SU-DHL-6 (cell line): ENCODE results near the gene DCDC2.
"Not testable (repeated sequence)": the region's sequence is repeated elsewhere in the genome, so short reads cannot be mapped to it uniquely, and the experiment has no call there.

ENCODE experiments used
- H2AFZ ChIP-seq: fragments of 200-600 bp; sonication (generic); 2 replicates; pipeline ENCODE4 v1.6.1; 2014; ENCODE audit warnings: low read depth, mild to moderate bottlenecking, moderate library complexity, mixed read lengths, antibody characterized with exemption, low read length; ENCODE audit not compliant: severe bottlenecking
- H3F3A ChIP-seq: fragments of 200-600 bp; shearing (Covaris generic); 2 replicates; pipeline ENCODE4 v1.6.0; 2016; ENCODE audit warnings: antibody characterized with exemption, mild to moderate bottlenecking; ENCODE audit not compliant: insufficient read depth
- H3K27ac ChIP-seq: fragments of 200-600 bp; sonication (generic); 2 replicates; pipeline ENCODE4 v1.5.1; 2016; ENCODE audit warnings: low read depth, mild to moderate bottlenecking, low read length, moderate library complexity, mixed read lengths
- H3K27me3 ChIP-seq: fragments of 200-600 bp; sonication (generic), shearing (Covaris generic); 2 replicates; pipeline ENCODE4 v1.6.0; 2014; ENCODE audit warnings: mild to moderate bottlenecking, low read length
- H3K36me3 ChIP-seq: fragments of 200-600 bp; sonication (generic); 2 replicates; pipeline ENCODE4 v1.6.1; 2014; ENCODE audit warnings: mild to moderate bottlenecking, low read length, mixed read lengths
- H3K4me2 ChIP-seq: fragments of 300-600, 200-600 bp; shearing (Covaris generic), sonication (generic); 2 replicates; pipeline ENCODE4 v1.6.0; 2014; ENCODE audit warnings: low read length, low read depth, mild to moderate bottlenecking; ENCODE audit not compliant: poor library complexity, severe bottlenecking
- H3K4me3 ChIP-seq: fragments of 200-600 bp; sonication (generic); 2 replicates; pipeline ENCODE4 v1.5.1; 2014; ENCODE audit warnings: antibody characterized with exemption, low read length, mild to moderate bottlenecking, mixed read lengths; ENCODE audit not compliant: insufficient read depth, poor library complexity, severe bottlenecking
- H3K79me2 ChIP-seq: fragments of 200-600 bp; sonication (generic); 2 replicates; pipeline ENCODE4 v1.6.1; 2014; ENCODE audit warnings: mild to moderate bottlenecking, low read length, moderate library complexity; ENCODE audit not compliant: insufficient read depth
- H3K9ac ChIP-seq: fragments of 200-600 bp; sonication (generic); 2 replicates; pipeline ENCODE4 v1.7.0; 2014; ENCODE audit warnings: mild to moderate bottlenecking, low read length
- H3K9me2 ChIP-seq: fragments of 200-600 bp; sonication (generic); replicated peaks from 2 replicates; pipeline ENCODE4 v1.6.1; 2014; ENCODE audit warnings: low read length; ENCODE audit not compliant: insufficient read depth
- H3K9me3 ChIP-seq: fragments of 200-600 bp; sonication (generic); 2 replicates; pipeline ENCODE4 v1.6.1; 2014; ENCODE audit warnings: low read length, mixed read lengths; ENCODE audit not compliant: insufficient read depth
- H4K20me1 ChIP-seq: fragments of 200-600 bp; sonication (generic); 2 replicates; pipeline ENCODE4 v1.6.1; 2014; ENCODE audit warnings: low read depth, mild to moderate bottlenecking, antibody characterized with exemption, low read length, moderate library complexity, mixed read lengths
- EZH2phosphoT487 ChIP-seq: fragments of 200-600 bp; sonication (generic), shearing (Covaris generic); conservative IDR thresholded peaks from 2 replicates; pipeline ENCODE4 v1.6.1; 2018; ENCODE audit warnings: mild to moderate bottlenecking, antibody characterized with exemption, low read length, moderate library complexity, mixed read lengths
- TF ChIP-seq, protein P1 (sequence below): fragments of 200-600 bp; sonication (generic); IDR thresholded peaks from one replicate; pipeline ENCODE4 v1.5.1; 2017; ENCODE audit warnings: antibody characterized with exemption, mild to moderate bottlenecking, low read length, moderate library complexity; ENCODE audit not compliant: insufficient read depth, poor library complexity, severe bottlenecking

Gene DCDC2

DNA sequence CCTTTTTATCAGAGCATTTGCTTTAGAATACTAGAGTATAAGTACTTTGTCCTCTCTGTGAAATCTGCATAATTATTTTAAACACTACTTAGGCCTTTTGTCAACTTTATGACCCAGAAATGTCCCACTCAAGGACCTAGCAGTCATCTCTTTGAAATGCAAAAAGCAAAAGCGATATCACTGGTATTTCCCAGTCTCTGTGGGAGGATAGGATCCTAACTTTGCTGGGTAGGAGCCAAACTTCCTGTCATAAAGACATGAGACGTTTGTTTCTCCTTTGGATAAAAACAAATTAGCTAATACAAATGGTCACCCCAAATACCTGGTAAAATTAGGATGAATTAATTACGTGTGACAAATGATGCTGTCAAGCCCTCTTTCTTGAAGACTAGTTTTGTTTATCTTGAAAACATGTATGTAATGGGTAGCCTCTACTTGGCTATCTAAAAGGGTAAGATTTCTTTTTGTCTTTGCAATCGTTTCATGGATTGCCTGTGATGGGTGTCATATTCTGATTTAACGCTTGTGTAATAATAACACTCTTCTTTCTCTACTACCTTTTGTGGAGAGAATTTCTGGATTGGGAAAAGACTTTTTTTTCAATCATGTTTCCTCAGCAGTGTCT lies 36.2 kb downstream of the DCDC2 start:
- Histone ChIP-seq H3K4me2 (no peak overlapping the region), H3K27ac (no peak overlapping the region), H3K36me3 (no peaks in the 10 kb centered on the region), H2AFZ (no peak overlapping the region), H3K9me2 (no peaks in the 10 kb centered on the region), H3F3A (no peaks in the 10 kb centered on the region), H3K27me3 (no peaks in the 10 kb centered on the region), H3K9me3 (no peaks in the 10 kb centered on the region), H3K9ac (no peak overlapping the region), H3K79me2 (no peaks in the 10 kb centered on the region), H4K20me1 (no peaks in the 10 kb centered on the region), H3K4me3 (no peak overlapping the region)
- TF ChIP-seq, protein P1, sequence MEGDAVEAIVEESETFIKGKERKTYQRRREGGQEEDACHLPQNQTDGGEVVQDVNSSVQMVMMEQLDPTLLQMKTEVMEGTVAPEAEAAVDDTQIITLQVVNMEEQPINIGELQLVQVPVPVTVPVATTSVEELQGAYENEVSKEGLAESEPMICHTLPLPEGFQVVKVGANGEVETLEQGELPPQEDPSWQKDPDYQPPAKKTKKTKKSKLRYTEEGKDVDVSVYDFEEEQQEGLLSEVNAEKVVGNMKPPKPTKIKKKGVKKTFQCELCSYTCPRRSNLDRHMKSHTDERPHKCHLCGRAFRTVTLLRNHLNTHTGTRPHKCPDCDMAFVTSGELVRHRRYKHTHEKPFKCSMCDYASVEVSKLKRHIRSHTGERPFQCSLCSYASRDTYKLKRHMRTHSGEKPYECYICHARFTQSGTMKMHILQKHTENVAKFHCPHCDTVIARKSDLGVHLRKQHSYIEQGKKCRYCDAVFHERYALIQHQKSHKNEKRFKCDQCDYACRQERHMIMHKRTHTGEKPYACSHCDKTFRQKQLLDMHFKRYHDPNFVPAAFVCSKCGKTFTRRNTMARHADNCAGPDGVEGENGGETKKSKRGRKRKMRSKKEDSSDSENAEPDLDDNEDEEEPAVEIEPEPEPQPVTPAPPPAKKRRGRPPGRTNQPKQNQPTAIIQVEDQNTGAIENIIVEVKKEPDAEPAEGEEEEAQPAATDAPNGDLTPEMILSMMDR, result no peak
- TF ChIP-seq EZH2phosphoT487, result no peak

DNA sequence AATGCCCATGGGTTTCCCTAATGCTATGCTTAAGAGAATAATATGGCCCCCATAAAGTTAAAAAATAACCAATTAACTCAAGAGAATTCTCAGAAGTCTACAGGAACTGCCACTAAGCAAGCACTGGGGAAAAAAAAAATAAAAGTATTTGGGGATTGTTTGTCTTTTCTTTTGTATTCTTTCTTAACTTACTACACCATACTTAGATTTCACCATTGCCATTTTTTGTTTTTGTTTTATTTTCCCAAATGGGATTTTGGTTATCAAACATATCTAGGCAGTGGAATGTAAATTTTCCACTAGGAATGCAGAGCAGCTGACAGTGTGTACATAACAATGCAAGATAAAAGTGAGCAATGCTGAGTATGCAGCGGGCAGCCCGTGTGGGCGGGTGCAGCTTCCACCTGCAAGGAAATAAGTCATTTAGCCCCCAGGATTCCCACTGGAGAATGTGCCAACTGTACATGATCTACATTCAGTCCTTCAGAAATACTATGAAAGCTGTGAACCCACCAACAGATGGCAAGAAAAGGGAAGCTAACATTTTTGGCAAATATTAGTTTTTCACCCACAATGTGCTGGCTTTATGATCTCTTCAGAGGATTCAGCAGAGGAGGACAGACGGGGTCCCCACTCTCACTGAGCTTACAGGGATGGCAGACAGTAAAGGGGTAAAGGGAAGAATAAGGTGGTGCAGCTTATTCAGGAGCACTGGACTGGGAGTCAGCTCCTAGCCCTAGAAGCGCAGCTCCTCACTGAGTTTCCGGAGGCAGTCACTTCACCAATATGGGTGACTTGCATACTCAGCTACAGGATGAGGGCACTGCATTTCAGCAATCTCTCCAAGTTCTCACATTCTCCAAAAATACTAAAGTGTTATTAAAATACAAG lies 44.4 kb downstream of the DCDC2 start:
- 0 out of 2 replicates have a peak, but pooled peaks cover 5% of the 10 kb centered on the region for H3K27me3 ChIP-seq
- no peaks in the 10 kb centered on the region for H3F3A ChIP-seq
- no peak for TF ChIP-seq EZH2phosphoT487
- TF ChIP-seq, protein P1, result no peak
- no peak overlapping the region for H3K9ac ChIP-seq
- H4K20me1 ChIP-seq, result no peaks in the 10 kb centered on the region
- no peaks in the 10 kb centered on the region for H3K9me2 ChIP-seq
- H3K36me3 ChIP-seq, result no peaks in the 10 kb centered on the region
- no peaks in the 10 kb centered on the region for H3K79me2 ChIP-seq
- peaks cover 5% of the 10 kb centered on the region; the same call in 1 of the 2 replicates for H3K9me3 ChIP-seq
- no peak overlapping the region for H3K4me2 ChIP-seq
- H3K27ac ChIP-seq, result no peak overlapping the region
- no peak overlapping the region for H3K4me3 ChIP-seq
- H2AFZ ChIP-seq, result no peak overlapping the region

DNA sequence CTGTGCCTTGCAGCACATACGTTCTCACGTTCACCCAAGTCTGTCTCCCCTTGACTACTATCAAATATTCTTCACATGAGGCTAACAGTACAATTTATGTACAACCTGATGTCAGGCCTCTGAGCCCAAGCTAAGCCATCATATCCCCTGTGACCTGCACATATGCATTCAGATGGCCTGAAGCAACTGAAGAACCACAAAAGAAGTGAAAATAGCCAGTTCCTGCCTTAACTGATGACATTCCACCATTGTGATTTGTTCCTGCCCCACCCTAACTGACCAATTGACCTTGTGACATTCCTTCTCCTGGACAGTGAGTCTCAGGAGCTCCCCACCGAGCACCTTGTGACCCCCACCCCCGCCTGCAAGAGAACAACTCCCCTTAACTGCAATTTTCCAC lies 46.1 kb downstream of the DCDC2 start:
- not testable (repeated sequence) for H3K9me2 ChIP-seq, H3K4me3 ChIP-seq, H3K9me3 ChIP-seq, H3K27me3 ChIP-seq, H3K79me2 ChIP-seq, H3F3A ChIP-seq, H4K20me1 ChIP-seq, H2AFZ ChIP-seq, H3K36me3 ChIP-seq, H3K4me2 ChIP-seq, H3K9ac ChIP-seq, H3K27ac ChIP-seq

DNA sequence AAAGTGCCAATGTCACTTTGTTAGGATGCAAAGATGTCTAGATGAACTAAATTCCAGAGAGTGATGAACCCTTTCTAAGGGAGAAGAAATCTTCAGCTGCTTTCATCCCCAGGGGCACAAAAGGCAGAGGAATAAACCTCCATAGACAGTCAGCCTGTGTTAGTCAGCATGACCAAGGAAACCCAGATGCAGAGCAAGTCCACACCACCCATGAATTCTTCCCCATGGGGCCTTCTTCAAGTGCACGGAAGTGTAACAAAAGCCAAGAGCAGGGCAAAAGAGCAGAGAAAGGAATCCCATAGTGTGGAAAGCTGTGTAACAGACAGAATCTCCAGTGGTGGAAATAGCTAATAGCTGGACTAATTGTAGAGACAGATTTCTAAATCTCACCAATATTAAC lies 50.0 kb downstream of the DCDC2 start:
- Histone ChIP-seq H3K9ac (no peak overlapping the region), H3K9me2 (no peaks in the 10 kb centered on the region), H3K36me3 (no peaks in the 10 kb centered on the region), H3K4me2 (no peak overlapping the region), H3K27ac (no peak overlapping the region), H3K9me3 (peaks cover 5% of the 10 kb centered on the region; the same call in 1 of the 2 replicates), H4K20me1 (no peaks in the 10 kb centered on the region), H3F3A (no peaks in the 10 kb centered on the region), H3K4me3 (no peak overlapping the region), H3K79me2 (no peaks in the 10 kb centered on the region), H2AFZ (no peak overlapping the region), H3K27me3 (no peaks in the 10 kb centered on the region)
- TF ChIP-seq, protein P1, result no peak
- no peak for TF ChIP-seq EZH2phosphoT487
